Measurements from ENCODE around the gene ISL1.

ISL1 gene

GRCh38 chr5:51387884-51388275, 4.6 kb downstream of the ISL1 start:
- no peak for DNase-seq

GRCh38 chr5:51388488-51389287, 5.4 kb downstream of the ISL1 start:
- no peak for DNase-seq

DNA sequence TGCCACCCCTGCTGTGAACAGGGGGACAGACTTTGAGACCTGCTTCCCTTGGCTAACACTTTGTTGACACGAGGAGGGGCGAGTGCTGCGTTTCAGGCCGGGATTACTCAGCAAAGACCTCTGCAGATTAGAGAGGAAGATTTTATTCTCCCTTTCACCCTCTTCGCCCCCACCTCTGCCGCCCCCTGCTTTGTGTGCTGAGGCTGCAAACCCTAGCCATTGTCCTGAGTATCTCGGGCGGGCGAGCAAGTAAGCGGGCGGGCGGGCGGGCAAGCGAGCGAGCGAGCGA, 6.0 kb downstream of the ISL1 start:
- DNase-seq, result no peak

GRCh38 chr5:51389577-51390463, 6.6 kb downstream of the ISL1 start:
- DNase-seq, result no peak

- DNase-seq, result no peak
These were observed 7.9 kb downstream of the ISL1 start for GRCh38 chr5:51391175-51391574.

DNA sequence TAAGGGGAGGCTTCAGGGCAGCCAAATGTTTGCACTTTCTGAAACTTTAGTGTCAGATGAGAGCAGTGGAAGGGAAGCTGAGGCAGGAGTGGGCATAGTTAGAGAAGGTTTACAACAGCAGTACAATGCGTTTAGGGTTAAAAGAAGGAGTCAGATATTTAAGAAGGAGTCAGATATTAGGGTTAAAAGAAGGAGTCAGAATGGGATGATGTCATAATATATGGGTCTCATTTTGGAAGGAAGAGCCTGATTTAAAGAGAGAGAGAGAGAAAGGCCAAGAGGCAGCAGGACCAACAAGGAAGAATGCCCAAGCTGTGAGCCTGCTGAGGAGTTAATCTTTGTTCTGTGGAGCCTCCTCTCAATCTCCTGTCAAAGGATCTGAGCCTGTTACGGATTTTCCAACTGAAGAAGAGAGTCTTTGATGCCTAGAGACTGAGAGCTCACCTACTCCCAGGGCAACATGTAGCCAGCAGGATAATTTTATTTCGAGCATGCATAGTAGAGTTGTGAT, 9.5 kb downstream of the ISL1 start:
- no peak for DNase-seq

GRCh38 chr5:51394609-51395008, 11.4 kb downstream of the ISL1 start:
- DNase-seq, result no peak

- no peak for DNase-seq
These were observed 12.0 kb downstream of the ISL1 start for GRCh38 chr5:51395245-51395644.

DNA sequence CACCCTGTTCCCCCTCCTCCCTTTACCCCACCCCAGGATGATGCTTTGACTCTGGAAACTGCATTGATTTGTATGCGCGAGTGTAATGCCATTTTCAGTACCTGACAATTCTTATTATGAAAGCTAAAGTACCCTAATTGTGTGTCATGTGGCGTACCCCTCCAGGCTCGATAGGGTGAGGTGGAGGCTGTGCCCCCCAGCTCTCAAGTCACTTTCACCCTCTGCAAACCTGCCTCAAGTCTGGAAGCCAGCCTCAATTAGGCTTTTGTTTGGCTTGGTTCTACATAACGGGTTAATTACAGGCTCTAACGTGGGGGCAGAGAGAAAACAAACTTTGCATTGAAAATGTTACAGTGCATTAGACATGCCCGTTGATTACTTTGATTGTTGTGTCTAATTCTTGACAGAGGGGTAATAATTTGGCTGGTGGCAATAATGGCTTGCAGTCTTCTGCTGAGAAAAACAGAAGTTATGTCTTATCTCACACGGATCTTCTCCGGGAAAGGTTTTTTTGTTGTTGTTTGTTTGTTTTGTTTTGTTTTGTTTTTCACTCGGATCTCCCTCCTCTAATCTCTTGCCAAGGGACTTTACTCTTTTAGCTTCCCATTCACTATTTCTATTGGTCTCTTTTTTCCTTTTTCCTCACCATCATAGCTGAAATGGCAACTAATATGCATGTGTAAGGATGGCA, 12.6 kb downstream of the ISL1 start:
- no peak for DNase-seq

GRCh38 chr5:51396797-51397196, 13.5 kb downstream of the ISL1 start:
- no peak for DNase-seq

DNA sequence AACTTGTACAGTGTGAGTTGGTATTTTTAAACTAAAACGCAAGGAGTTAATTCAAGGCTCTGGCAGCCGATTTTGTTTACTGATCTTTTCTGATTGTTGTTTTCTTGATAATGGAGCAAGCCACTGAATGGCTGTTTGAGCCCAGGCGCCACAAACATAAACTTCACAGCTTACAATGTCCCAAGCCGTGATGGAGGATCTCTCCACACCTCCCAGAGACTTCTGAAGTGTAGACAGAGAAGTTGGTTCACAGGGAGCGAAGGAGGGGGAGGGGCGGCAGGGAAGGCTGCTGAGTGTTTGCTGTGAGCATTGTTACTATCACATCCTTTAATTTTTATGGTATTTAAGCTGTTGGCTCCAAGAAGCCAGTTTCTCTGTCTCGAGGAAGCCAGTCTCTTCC, 14.7 kb downstream of the ISL1 start:
- no peak for DNase-seq

DNA sequence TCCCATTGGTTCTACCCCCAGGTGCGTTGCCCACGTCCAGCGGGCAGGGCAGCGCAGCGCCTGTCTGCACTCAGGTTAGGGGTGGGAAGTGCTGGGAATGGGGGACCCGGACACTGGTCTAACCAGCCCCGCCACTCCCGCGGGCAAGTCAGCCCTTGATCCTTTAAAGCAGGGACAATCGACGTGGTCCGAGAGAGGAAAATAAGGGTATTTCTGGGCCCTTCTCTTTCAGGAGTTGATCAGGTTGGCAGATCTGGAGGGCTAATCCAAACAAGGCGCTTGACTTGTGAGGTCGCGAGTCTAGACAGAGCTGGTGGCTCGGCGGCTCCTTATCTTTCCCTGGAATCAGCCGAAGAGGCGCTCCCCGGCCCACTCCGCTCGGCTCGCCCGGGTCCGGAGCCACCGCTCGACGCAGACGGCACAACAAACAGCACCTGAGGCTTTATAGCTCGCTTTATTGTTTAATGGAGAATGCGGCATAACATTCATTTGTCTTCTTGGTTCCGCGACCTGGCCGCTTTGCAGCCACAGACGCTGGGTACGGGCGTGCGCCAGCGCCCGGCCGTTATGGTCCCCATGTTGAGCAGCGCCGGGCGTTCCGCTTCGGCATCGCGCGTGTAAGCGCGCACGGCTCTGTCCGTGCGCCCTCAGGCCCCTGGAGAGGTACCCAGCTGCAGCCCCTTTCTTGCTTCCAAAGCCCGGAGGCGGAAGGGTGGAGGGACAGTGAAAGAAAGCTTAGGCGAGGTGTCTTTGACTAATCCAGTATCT, 15.8 kb downstream of the ISL1 start:
- no peak for DNase-seq

DNA sequence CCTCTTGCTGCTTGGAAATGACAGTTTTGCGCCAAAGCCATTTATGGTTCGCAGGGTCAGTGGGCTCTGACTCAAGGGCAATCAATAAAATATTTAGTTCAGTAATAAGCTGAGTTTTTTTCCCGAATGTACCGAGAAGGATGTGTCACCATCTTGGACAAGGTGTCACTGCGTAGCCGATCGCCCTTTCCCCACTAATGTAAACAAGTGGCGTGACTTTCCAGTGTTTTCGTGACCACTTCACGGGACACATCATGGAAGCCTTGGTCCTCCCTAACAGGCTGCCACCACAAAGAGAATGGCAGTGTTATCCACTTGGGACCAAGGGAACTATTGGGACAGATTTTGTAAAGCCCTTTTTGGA, 16.4 kb downstream of the ISL1 start:
- no peak for DNase-seq

DNA sequence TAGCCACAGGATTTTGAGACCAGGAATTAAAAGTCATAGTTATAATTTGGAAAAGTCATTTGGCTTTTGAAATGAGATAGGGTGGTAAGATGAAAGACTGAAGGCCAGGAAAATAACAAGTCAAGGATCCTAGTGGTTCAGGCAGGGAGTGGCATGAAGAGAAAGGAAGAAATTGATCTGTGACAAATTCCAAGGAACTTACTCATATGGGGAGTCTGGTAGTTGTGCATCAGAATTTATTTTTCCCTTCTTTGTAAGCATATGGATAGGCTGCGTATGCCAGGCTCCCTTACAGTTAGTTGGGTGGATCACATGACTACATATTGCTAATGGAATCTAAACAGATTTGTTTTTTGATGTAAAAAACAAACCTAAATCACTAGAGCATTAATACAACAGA, 21.0 kb downstream of the ISL1 start:
- no peak for DNase-seq

- no peak for DNase-seq
These were observed 28.7 kb downstream of the ISL1 start for GRCh38 chr5:51411921-51412325.

DNA sequence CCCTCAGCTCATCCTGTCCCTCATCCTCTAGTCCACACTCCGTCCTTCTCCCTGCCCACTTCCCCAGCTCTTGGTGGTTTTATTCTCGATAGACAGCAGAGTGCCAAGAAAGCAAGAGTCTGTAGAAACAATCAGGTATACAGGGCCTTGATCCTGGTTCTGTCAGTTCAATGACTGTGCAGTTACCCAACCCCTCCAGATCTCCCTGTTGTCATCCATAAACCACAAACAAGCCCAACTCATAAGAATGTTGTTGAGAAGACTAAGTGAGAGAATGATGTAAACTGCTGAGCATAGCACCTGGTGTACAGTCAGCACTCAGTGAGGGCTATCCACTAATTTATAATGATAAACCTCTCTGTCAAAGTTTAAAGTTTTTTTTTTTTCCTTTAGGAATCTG, 31.3 kb downstream of the ISL1 start:
- DNase-seq, result no peak

DNA sequence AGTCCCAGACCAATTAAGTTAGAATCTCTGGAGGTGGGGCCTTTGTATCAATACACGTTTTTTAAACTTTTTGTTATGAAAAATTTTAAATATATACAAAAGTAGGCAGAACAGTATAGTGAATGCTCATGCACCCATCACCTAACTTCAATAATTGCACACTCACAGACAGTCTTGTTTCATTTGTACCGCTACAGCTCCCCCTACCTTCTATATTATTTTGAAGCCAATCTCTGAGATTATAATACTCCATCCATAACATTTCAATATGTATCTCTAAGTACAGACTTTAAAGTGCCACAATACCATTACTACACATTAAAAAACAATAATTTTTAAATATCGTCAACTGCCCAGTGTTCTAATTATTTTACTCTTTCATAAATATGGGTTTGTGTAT, 32.9 kb downstream of the ISL1 start:
- DNase-seq, result no peak

DNA sequence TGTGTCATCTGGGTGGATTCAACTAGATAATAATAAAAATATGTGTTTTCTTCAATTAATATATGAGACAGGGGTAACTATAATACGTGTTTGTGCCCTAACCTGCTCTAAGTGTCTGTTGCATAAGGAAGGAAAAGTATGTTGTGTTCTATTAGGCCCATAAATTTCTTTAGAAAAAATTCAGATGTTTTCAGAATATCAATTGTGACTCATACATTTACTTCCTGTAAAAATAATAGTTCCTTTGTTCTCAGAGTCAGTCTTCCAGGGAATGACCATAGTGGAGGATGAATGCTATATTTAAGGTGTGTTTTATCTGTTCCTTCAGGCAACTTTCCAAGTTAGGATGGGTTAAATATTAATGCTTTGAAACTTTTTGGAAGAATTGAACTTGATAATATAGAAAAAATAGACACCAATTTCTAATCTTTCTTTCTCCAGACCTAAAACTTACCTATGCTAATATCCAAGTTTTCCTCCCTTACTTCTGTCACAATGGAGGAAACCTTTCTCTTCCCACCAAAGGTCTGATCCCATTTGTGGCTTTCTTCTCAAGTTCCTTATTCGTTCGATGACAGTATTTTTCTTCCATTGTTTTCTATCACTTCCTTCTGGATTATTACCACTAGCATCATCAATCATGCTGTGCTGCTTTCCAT, 49.9 kb downstream of the ISL1 start:
- no peak for DNase-seq

DNA sequence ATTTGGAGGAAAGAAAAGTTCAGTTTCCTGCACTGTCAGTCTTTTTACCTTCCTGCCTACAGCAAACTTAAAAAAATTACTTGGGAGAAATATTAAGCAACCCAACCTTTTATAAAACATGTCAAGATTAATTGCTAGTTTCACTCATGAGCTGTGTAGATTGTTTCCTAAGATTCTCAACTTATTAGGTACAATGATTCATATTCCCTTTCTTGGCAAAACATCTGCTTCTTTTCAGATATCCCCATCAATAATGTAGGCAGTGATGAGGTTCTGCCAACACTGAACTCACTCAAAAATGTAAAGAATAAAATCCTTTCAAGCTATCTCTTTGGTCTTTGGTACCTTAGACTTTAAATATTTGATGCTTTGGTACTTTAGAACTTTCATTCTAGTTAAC, 56.0 kb downstream of the ISL1 start:
- DNase-seq, result no peak

All from activated T-cell treated with anti-CD3 and anti-CD28 coated beads for 4 hours (primary cell).